GM21576 (cell line): ENCODE results near the gene CDKAL1.
A peak's percentile ranks its signal among the peaks of the same experiment; 100 is the strongest.
"Not testable (repeated sequence)": the region's sequence is repeated elsewhere in the genome, so short reads cannot be mapped to it uniquely, and the experiment has no call there.

Experiments used
- ATAC-seq: cut with Tn5 transposase; IDR thresholded peaks from one replicate; pipeline ENCODE4 v1.9.1; 2021; ENCODE audit warnings: mild to moderate bottlenecking, moderate library complexity; ENCODE audit not compliant: unreplicated experiment

Gene CDKAL1

GRCh38 chr6:20705741-20706140 lies 171.5 kb downstream of the CDKAL1 start:
- ATAC-seq: no peak

- no peak for ATAC-seq
Observed at GRCh38 chr6:20706238-20706938, 172.1 kb downstream of the CDKAL1 start.

- ATAC-seq: no peak
Observed at GRCh38 chr6:20706939-20707485, 172.8 kb downstream of the CDKAL1 start.

- ATAC-seq: no peak
Observed at GRCh38 chr6:20707870-20708269, 173.6 kb downstream of the CDKAL1 start.

- peak; percentile 66 for ATAC-seq
Observed at GRCh38 chr6:20708367-20709124, 174.3 kb downstream of the CDKAL1 start.

- ATAC-seq: no peak
Observed at GRCh38 chr6:20709451-20709850, 175.2 kb downstream of the CDKAL1 start.

- ATAC-seq: no peak
Observed at GRCh38 chr6:20710341-20710740, 176.1 kb downstream of the CDKAL1 start.

- ATAC-seq: no peak
Observed at GRCh38 chr6:20711518-20711917, 177.3 kb downstream of the CDKAL1 start.

GRCh38 chr6:20712011-20712410 lies 177.8 kb downstream of the CDKAL1 start:
- ATAC-seq: no peak

GRCh38 chr6:20715135-20715806 lies 181.0 kb downstream of the CDKAL1 start:
- no peak for ATAC-seq

- peak; percentile 70 for ATAC-seq
Observed at GRCh38 chr6:20716865-20717264, 182.6 kb downstream of the CDKAL1 start.

GRCh38 chr6:20717743-20718142 lies 183.5 kb downstream of the CDKAL1 start:
- no peak for ATAC-seq

GRCh38 chr6:20718705-20719653 lies 184.7 kb downstream of the CDKAL1 start:
- no peak for ATAC-seq

GRCh38 chr6:20719980-20720379 lies 185.7 kb downstream of the CDKAL1 start:
- ATAC-seq: no peak

- not testable (repeated sequence) for ATAC-seq
Observed at GRCh38 chr6:20721121-20721520, 186.9 kb downstream of the CDKAL1 start.

GRCh38 chr6:20722455-20722854 lies 188.2 kb downstream of the CDKAL1 start:
- no peak for ATAC-seq

- no peak for ATAC-seq
Observed at GRCh38 chr6:20723236-20723635, 189.0 kb downstream of the CDKAL1 start.

- no peak for ATAC-seq
Observed at GRCh38 chr6:20724443-20725190, 190.4 kb downstream of the CDKAL1 start.

- not testable (repeated sequence) for ATAC-seq
Observed at GRCh38 chr6:20725235-20725634, 191.0 kb downstream of the CDKAL1 start.

GRCh38 chr6:20729086-20729485 lies 194.8 kb downstream of the CDKAL1 start:
- ATAC-seq: no peak
